Tibial artery (tissue), 4 donors: ENCODE results near the gene AP5S1.

ENCODE experiments used
- DNase-seq, 2 donors: peaks; one replicate each; pipeline ENCODE4 v3.0.0-alpha.2; 2019
- H3K27ac ChIP-seq, 2 donors: fragments of 200-600 bp; sonication (generic) in 1 of 2; 1 replicate in 1 of 2; 2 replicates in 1 of 2; pipeline ENCODE4 v1.5.1; 2018 to 2019; ENCODE audit warnings: mild to moderate bottlenecking in 1 of 2
- H3K27me3 ChIP-seq, 2 donors: fragments of 200-600 bp; sonication (generic) in 1 of 2; one replicate each; pipeline versions ENCODE4 v1.5.1 to v1.6.0; 2016 to 2019
- H3K36me3 ChIP-seq, 3 donors: fragments of 200-600 bp; sonication (generic) in 2 of 3; one replicate each; pipeline ENCODE4 v1.5.1; 2016 to 2019; ENCODE audit warnings: mild to moderate bottlenecking in 2 of 3
- H3K4me1 ChIP-seq, 4 donors: fragments of 200-600 bp; sonication (generic) in 2 of 4; 1 replicate in 3 of 4; 2 replicates in 1 of 4; pipeline ENCODE4 v1.5.1; 2016 to 2019
- H3K4me3 ChIP-seq, 2 donors: fragments of 200-600 bp; sonication (generic) in 1 of 2; 1 replicate in 1 of 2; 2 replicates in 1 of 2; pipeline ENCODE4 v1.5.1; 2018 to 2019; ENCODE audit warnings: mild to moderate bottlenecking in 2 of 2
- H3K9me3 ChIP-seq, 3 donors: fragments of 200-600 bp; sonication (generic) in 1 of 3; one replicate each; pipeline ENCODE4 v1.5.1; 2016 to 2019
- intact Hi-C: fragments of 100-400 bp; cut with DNase I; formaldehyde crosslinking; loops from one replicate; pipeline ENCODE4 v1.15.0; 2023; ENCODE audit warnings: low total_unique reads
- TF ChIP-seq, protein P1 (sequence below), 2 experiments: fragments of 200-600 bp in 1 of 2; fragments of 450-650 bp in 1 of 2; IDR thresholded peaks; one replicate each; pipeline ENCODE4 v1.5.1; 2017 to 2019; ENCODE audit warnings: antibody characterized with exemption in 2 of 2, mild to moderate bottlenecking in 1 of 2, moderate library complexity in 1 of 2

AP5S1 gene

DNA sequence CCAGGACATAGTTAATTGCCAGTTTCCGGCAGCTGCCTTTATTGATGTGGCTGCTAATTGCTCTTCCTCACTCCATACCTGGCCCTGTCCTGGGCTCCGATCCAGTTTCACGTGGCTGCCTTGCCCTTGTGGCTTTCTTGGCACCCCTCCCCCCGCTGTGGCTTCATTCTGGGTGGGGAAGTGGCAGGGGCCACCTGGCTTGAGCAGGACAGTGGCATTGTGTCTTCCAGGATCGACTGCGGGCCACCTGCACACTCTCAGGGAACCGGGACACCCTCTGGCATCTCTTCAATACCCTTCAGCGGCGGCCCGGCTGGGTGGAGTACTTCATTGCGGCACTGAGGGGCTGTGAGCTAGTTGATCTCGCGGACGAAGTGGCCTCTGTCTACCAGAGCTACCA is 37.1 kb downstream of the AP5S1 start:
- Histone ChIP-seq H3K4me3 (no peak overlapping the region), H3K36me3 (peaks cover 66 to 81% (median 76%) of the 10 kb centered on the region in 3 donors), H3K27me3 (no peaks in the 10 kb centered on the region), H3K27ac (no peak overlapping the region), H3K4me1 (peaks cover 0 to 7% (median 0%) of the 10 kb centered on the region in 4 donors), H3K9me3 (no peaks in the 10 kb centered on the region)
- intact Hi-C loops: loop anchor here (5.0 to 10.0 kb wide), 2 partner anchors 35 to 73 kb away; partner anchors contain the start of genes AP5S1, CENPB and SPEF1
- TF ChIP-seq, protein P1, sequence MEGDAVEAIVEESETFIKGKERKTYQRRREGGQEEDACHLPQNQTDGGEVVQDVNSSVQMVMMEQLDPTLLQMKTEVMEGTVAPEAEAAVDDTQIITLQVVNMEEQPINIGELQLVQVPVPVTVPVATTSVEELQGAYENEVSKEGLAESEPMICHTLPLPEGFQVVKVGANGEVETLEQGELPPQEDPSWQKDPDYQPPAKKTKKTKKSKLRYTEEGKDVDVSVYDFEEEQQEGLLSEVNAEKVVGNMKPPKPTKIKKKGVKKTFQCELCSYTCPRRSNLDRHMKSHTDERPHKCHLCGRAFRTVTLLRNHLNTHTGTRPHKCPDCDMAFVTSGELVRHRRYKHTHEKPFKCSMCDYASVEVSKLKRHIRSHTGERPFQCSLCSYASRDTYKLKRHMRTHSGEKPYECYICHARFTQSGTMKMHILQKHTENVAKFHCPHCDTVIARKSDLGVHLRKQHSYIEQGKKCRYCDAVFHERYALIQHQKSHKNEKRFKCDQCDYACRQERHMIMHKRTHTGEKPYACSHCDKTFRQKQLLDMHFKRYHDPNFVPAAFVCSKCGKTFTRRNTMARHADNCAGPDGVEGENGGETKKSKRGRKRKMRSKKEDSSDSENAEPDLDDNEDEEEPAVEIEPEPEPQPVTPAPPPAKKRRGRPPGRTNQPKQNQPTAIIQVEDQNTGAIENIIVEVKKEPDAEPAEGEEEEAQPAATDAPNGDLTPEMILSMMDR (IDR thresholded peaks at IDR 0.05): no peak
- DNase-seq: no peak

DNA sequence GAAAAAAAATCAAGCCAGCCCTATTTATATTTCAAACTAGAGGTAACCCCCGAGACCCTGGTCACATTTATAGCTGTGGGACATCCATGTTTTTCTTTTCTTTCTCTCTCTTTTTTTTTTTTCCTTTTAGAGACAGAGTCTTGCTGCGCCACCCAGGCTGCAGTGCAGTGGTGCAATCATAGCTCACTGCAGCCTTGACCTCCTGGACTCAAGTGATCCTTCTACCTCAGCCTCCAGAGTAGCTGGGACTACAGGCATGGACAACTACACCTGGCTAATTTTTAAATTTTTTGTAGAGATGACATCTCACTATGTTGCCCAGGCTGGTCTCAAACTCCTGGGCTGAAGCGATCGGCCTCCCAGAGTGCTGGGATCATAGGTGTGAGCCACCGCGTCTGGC is 38.3 kb downstream of the AP5S1 start:
- TF ChIP-seq, protein P1 (IDR thresholded peaks at IDR 0.05): no peak
- H3K9me3 ChIP-seq: no peaks in the 10 kb centered on the region
- peaks cover 79 to 93% (median 89%) of the 10 kb centered on the region in 3 donors for H3K36me3 ChIP-seq
- no peaks in the 10 kb centered on the region for H3K27me3 ChIP-seq
- intact Hi-C loops: loop anchor here (5.0 to 10.0 kb wide), 2 partner anchors 36 to 74 kb away; partner anchors contain the start of genes AP5S1, CENPB and SPEF1
- H3K4me3 ChIP-seq: no peak overlapping the region
- DNase-seq: no peak
- H3K4me1 ChIP-seq: peaks cover 0 to 7% (median 0%) of the 10 kb centered on the region in 4 donors
- H3K27ac ChIP-seq: no peak overlapping the region

DNA sequence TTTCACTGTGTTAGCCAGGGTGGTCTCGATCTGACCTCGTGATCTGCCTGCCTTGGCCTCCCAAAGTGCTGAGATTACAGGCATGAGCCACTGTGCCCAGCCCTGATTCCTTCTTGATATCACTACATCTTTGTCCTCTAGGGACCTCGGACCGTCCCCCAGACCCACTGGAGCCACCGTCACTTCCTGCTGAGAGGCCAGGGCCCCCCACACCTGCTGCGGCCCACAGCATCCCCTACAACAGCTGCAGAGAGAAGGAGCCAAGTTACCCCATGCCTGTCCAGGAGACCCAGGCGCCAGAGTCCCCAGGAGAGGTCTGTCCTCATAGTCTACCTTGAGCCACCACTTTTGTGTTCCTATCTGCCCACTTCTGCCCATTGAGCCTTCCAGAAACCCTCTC is 40.8 kb downstream of the AP5S1 start:
- Histone ChIP-seq H3K36me3 (peaks cover 95 to 100% (median 96%) of the 10 kb centered on the region in 3 donors), H3K27ac (no peak overlapping the region), H3K9me3 (no peaks in the 10 kb centered on the region), H3K4me1 (no peaks in the 10 kb centered on the region), H3K27me3 (no peaks in the 10 kb centered on the region), H3K4me3 (no peak overlapping the region)
- TF ChIP-seq, protein P1 (IDR thresholded peaks at IDR 0.05): no peak
- DNase-seq: no peak
- intact Hi-C loops: no loop called here

DNA sequence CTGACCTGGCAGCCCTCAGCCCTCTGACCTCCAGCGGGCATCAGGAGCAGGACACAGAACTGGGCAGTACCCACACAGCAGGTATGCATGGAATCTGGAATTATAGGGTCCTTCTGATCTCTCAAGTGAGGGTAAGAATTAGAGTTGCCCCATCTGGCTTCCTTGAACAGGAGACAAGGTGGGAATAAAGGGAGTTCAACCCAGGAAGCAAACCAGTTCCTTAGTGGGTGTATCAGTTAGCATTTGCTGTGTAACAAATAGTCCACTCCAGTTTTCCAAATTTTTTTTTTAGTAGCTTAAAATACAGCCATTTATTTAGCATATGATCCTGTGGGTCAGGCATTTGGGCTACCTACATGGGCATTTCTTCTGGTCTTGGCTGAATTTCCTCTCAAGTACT is 42.0 kb downstream of the AP5S1 start:
- Histone ChIP-seq H3K27me3 (no peaks in the 10 kb centered on the region), H3K4me1 (no peaks in the 10 kb centered on the region), H3K4me3 (no peak overlapping the region), H3K9me3 (no peaks in the 10 kb centered on the region), H3K27ac (no peak overlapping the region), H3K36me3 (peaks cover 86 to 100% (median 93%) of the 10 kb centered on the region in 3 donors)
- intact Hi-C loops: no loop called here
- TF ChIP-seq, protein P1 (IDR thresholded peaks at IDR 0.05): no peak
- DNase-seq: no peak

DNA sequence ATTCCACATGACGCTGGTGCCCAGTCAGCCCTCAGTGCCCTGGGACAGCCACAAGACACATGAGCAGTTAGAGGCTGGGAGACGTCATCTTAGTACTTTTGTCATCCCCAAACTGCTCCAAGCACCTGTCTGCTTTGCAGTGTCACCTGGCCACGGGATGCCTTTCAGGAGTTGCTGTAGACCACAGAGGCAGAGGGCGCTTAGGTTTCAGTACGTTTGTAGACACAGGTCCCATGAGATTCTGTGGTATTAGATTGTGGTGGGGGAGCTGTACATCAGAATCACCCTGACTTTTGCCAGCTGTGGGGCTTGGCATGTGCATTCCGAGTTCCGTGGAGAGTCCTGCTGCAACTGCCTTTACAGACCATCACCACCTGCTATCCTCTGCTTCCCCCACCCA is 43.0 kb downstream of the AP5S1 start:
- Histone ChIP-seq H3K4me3 (no peak overlapping the region), H3K4me1 (no peaks in the 10 kb centered on the region), H3K9me3 (no peaks in the 10 kb centered on the region), H3K27me3 (no peaks in the 10 kb centered on the region), H3K27ac (no peak overlapping the region), H3K36me3 (peaks cover 76 to 100% (median 88%) of the 10 kb centered on the region in 3 donors)
- TF ChIP-seq, protein P1 (IDR thresholded peaks at IDR 0.05): no peak
- intact Hi-C loops: no loop called here
- no peak for DNase-seq

DNA sequence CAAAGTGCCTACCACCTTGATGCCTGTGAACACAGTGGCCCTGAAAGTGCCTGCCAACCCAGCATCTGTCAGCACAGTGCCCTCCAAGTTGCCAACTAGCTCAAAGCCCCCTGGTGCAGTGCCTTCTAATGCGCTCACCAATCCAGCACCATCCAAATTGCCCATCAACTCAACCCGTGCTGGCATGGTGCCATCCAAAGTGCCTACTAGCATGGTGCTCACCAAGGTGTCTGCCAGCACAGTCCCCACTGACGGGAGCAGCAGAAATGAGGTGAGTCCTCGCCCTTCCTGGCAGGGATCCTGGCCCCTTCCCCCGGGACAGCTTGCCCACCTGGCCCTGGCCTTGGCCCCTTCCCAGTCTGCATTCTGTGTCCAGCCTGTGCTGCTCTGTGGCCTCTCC is 44.2 kb downstream of the AP5S1 start:
- TF ChIP-seq, protein P1 (IDR thresholded peaks at IDR 0.05): no peak
- H3K27ac ChIP-seq: no peak overlapping the region
- no peaks in the 10 kb centered on the region for H3K27me3 ChIP-seq
- no peaks in the 10 kb centered on the region for H3K4me1 ChIP-seq
- no peak overlapping the region for H3K4me3 ChIP-seq
- no peaks in the 10 kb centered on the region for H3K9me3 ChIP-seq
- intact Hi-C loops: no loop called here
- peaks cover 65 to 100% (median 80%) of the 10 kb centered on the region in 3 donors for H3K36me3 ChIP-seq
- no peak for DNase-seq
